K562 (cell line): ENCODE data around the gene OR10H5. TPM values are rescaled to one million over a fixed set of nuclear protein-coding genes. Genes with fewer than 3 reads are reported as not detected.
"Not testable (repeated sequence)": the region's sequence is repeated elsewhere in the genome, so short reads cannot be mapped to it uniquely, and the experiment has no call there.

Source experiments
- EHMT2 ChIP-seq: fragments of 450-650 bp; IDR thresholded peaks from 2 replicates; pipeline ENCODE4 v1.6.1; 2018; ENCODE audit warnings: antibody characterized with exemption
- FOXK1 ChIP-seq: sonication (generic); formaldehyde crosslinking; IDR thresholded peaks from 2 replicates; pipeline ENCODE4 v1.8.0; 2022; ENCODE audit warnings: missing genetic modification reagents, mild to moderate bottlenecking, borderline replicate concordance
- HEY1 ChIP-seq: fragments of 250-450 bp; sonication (Bioruptor Pico); IDR thresholded peaks from 2 replicates; pipeline ENCODE4 v1.5.0; 2020; ENCODE audit warnings: mild to moderate bottlenecking, moderate library complexity, borderline replicate concordance
- HLTF ChIP-seq: fragments of 450-650 bp; IDR thresholded peaks from 2 replicates; pipeline ENCODE4 v1.6.1; 2016
- L3MBTL2 ChIP-seq: fragments of 450-650 bp; IDR thresholded peaks from 2 replicates; pipeline ENCODE4 v1.6.1; 2016; ENCODE audit warnings: mild to moderate bottlenecking, moderate library complexity
- MTA1 ChIP-seq: fragments of 450-650 bp; IDR thresholded peaks from 2 replicates; pipeline ENCODE4 v1.6.1; 2017; ENCODE audit warnings: borderline replicate concordance
- MYNN ChIP-seq, 2 experiments: sonication (generic); formaldehyde crosslinking in 1 of 2; IDR thresholded peaks; 2 replicates each; pipeline versions ENCODE4 v1.5.0 to v1.6.1; 2016 to 2020; ENCODE audit warnings: antibody characterized with exemption in 1 of 2, missing genetic modification reagents in 1 of 2
- NBN ChIP-seq: fragments of 450-650 bp; IDR thresholded peaks from 2 replicates; pipeline ENCODE4 v1.6.1; 2016; ENCODE audit warnings: low read depth, mild to moderate bottlenecking
- OTX1 ChIP-seq: fragments of 450-650 bp; formaldehyde crosslinking; IDR thresholded peaks from 2 replicates; pipeline ENCODE4 v1.4.0; 2022; ENCODE audit warnings: mild to moderate bottlenecking
- PKNOX1 ChIP-seq: fragments of 450-650 bp; IDR thresholded peaks from 2 replicates; pipeline ENCODE4 v1.6.1; 2016
- SMAD4 ChIP-seq: fragments of 250-450 bp; sonication (Bioruptor Pico); conservative IDR thresholded peaks from 2 replicates; pipeline ENCODE4 v1.8.0; 2021; ENCODE audit warnings: inconsistent platforms, mild to moderate bottlenecking, moderate library complexity
- SOX6 ChIP-seq: fragments of 450-650 bp; IDR thresholded peaks from 2 replicates; pipeline ENCODE4 v1.6.1; 2014; ENCODE audit warnings: mild to moderate bottlenecking
- SRF ChIP-seq, 2 experiments: fragments of 250-450, 450-650 bp in 1 of 2; sonication (Bioruptor Pico) in 1 of 2; sonication (generic) in 1 of 2; formaldehyde crosslinking; IDR thresholded peaks; 2 replicates each; pipeline versions ENCODE4 v1.5.0 to v1.5.1; 2020 to 2022; ENCODE audit warnings: mild to moderate bottlenecking in 1 of 2, missing genetic modification reagents in 1 of 2
- SUPT5H ChIP-seq: fragments of 450-650 bp; IDR thresholded peaks from 2 replicates; pipeline ENCODE4 v1.6.1; 2016
- TAF7 ChIP-seq: fragments of 450-650 bp; IDR thresholded peaks from 2 replicates; pipeline ENCODE4 v1.6.1; 2016; ENCODE audit warnings: missing genetic modification characterization, missing compliant biosample characterization
- TAL1 ChIP-seq: fragments of 450-650 bp; IDR thresholded peaks from 2 replicates; pipeline ENCODE4 v1.6.1; 2016; ENCODE audit warnings: mild to moderate bottlenecking
- THRB ChIP-seq: fragments of 450-650 bp; formaldehyde crosslinking; conservative IDR thresholded peaks from 2 replicates; pipeline ENCODE4 v1.4.0; 2022; ENCODE audit warnings: mild to moderate bottlenecking, missing genetic modification characterization
- USF1 ChIP-seq: sonication (generic); formaldehyde crosslinking; IDR thresholded peaks from 2 replicates; pipeline ENCODE4 v1.9.0; 2022; ENCODE audit warnings: mild to moderate bottlenecking, missing genetic modification reagents
- ZC3H4 ChIP-seq: sonication (generic); formaldehyde crosslinking; IDR thresholded peaks from 2 replicates; pipeline ENCODE4 v1.9.0; 2021; ENCODE audit warnings: missing genetic modification reagents, borderline replicate concordance
- ZNF639 ChIP-seq, 2 experiments: fragments of 200-800 bp in 1 of 2; sonication (Bioruptor generic) in 1 of 2; sonication (generic) in 1 of 2; formaldehyde crosslinking in 1 of 2; IDR thresholded peaks in 1 of 2; conservative IDR thresholded peaks in 1 of 2; 2 replicates each; pipeline versions ENCODE4 v1.5.0 to v1.6.1; 2016 to 2020; ENCODE audit warnings: missing compliant biosample characterization in 1 of 2, missing genetic modification characterization in 1 of 2, missing genetic modification reagents in 1 of 2
- polyA plus RNA-seq, 8 experiments: library from polyadenylated mRNA; depleted of rRNA in 4 of 8; stranded (reverse) in 5 of 8; unstranded in 3 of 8; fragments of >200 nt; fragmentation: Nextera tagmentation in 2 of 8; fragmentation: Illumina TruSeq in 1 of 8; extraction: Ambion mirVana in 2 of 8; extraction: Trizol in 1 of 8; gene quantifications; 2 replicates each; pipeline versions ENCODE4 v1.2.1 to v1.2.3, GENCODE V29; 2011 to 2014; ENCODE audit warnings: inconsistent platforms in 1 of 8, missing spikeins in 1 of 8
- total RNA-seq, 7 experiments: library from RNA; depleted of rRNA in 6 of 7; stranded (reverse); fragments of >200 nt in 6 of 7; fragmentation: Illumina TruSeq in 2 of 7; extraction: Trizol in 2 of 7; gene quantifications; 2 replicates each; pipeline versions ENCODE4 v1.2.1 to v1.2.3, GENCODE V29; 2011 to 2021; ENCODE audit warnings: low replicate concordance in 1 of 7
- TF ChIP-seq, protein P1 (sequence below): fragments of 450-650 bp; formaldehyde crosslinking; IDR thresholded peaks from 2 replicates; pipeline ENCODE4 v1.4.0; 2022; ENCODE audit warnings: missing genetic modification characterization

Gene OR10H5
- total and polyA plus RNA-seq, 9 of the 15 experiments (the other 6 are each of a cell fraction or from before 2014, with no cell fraction given): not detected

- peak; percentile 77 for TF ChIP-seq PKNOX1
- TF ChIP-seq TAL1: peak; percentile 23; the same call in 1 of the 2 replicates
- TF ChIP-seq, protein P1, sequence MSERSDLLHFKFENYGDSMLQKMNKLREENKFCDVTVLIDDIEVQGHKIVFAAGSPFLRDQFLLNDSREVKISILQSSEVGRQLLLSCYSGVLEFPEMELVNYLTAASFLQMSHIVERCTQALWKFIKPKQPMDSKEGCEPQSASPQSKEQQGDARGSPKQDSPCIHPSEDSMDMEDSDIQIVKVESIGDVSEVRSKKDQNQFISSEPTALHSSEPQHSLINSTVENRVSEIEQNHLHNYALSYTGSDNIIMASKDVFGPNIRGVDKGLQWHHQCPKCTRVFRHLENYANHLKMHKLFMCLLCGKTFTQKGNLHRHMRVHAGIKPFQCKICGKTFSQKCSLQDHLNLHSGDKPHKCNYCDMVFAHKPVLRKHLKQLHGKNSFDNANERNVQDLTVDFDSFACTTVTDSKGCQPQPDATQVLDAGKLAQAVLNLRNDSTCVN (CRISPR knock-in tag): peak; percentile 78; the same call in 1 of the 2 replicates
- peak; percentile 59 for TF ChIP-seq THRB (CRISPR knock-in tag)
- TF ChIP-seq NBN: 0 out of 2 replicates have a peak, but pooled peaks have one; percentile 17
- TF ChIP-seq ZNF639 (CRISPR knock-in tag; conservative IDR thresholded peaks at IDR 0.05 in 1 of 2, IDR thresholded peaks at IDR 0.05 in 1 of 2): 0 out of 4 replicates have a peak, but pooled peaks of 1 of the 2 experiments have one; percentile 23
- TF ChIP-seq HEY1: 0 out of 2 replicates have a peak, but pooled peaks have one; percentile 32
- 0 out of 2 replicates have a peak, but pooled peaks have one; percentile 12 for TF ChIP-seq MYNN (IDR thresholded peaks at IDR 0.05)
- TF ChIP-seq MYNN (CRISPR knock-in tag; IDR thresholded peaks at IDR 0.05): not testable (repeated sequence)
- TF ChIP-seq USF1 (CRISPR knock-in tag): 0 out of 2 replicates have a peak, but pooled peaks have one; percentile 25
- TF ChIP-seq SUPT5H: peak; percentile 17; the same call in 1 of the 2 replicates
- TF ChIP-seq L3MBTL2: peak; percentile 63
- TF ChIP-seq MTA1: peak; percentile 73; the same call in 1 of the 2 replicates
- 0 out of 4 replicates have a peak, but pooled peaks of 1 of the 2 experiments have one; percentile 17 for TF ChIP-seq SRF (CRISPR knock-in tag; IDR thresholded peaks at IDR 0.05)
- TF ChIP-seq EHMT2: peak; percentile 73
- peak; percentile 38; the same call in 1 of the 2 replicates for TF ChIP-seq HLTF
- peak; percentile 72 for TF ChIP-seq SOX6
- 0 out of 2 replicates have a peak, but pooled peaks have one; percentile 34 for TF ChIP-seq FOXK1 (CRISPR knock-in tag)
- TF ChIP-seq OTX1 (CRISPR knock-in tag): peak; percentile 72; the same call in 1 of the 2 replicates
- peak; percentile 9; the same call in 1 of the 2 replicates for TF ChIP-seq SMAD4 (CRISPR knock-in tag)
- TF ChIP-seq TAF7 (tag): 0 out of 2 replicates have a peak, but pooled peaks have one; percentile 10
- peak; percentile 94; the same call in 1 of the 2 replicates for TF ChIP-seq ZC3H4 (CRISPR knock-in tag)
These were observed 48.3 kb downstream of the OR10H5 start (continued) for GRCh38 chr19:15835565-15836329.
